ENCODE data around the gene GUCY2C. TPM values are rescaled to one million over a fixed set of nuclear protein-coding genes. Genes with fewer than 3 reads are reported as not detected.
"Not testable (repeated sequence)": the region's sequence is repeated elsewhere in the genome, so short reads cannot be mapped to it uniquely, and the experiment has no call there.

GUCY2C gene
- total RNA-seq = under 1 TPM in 1 of 2 donors, not detected in 1; 0.14 TPM

DNA sequence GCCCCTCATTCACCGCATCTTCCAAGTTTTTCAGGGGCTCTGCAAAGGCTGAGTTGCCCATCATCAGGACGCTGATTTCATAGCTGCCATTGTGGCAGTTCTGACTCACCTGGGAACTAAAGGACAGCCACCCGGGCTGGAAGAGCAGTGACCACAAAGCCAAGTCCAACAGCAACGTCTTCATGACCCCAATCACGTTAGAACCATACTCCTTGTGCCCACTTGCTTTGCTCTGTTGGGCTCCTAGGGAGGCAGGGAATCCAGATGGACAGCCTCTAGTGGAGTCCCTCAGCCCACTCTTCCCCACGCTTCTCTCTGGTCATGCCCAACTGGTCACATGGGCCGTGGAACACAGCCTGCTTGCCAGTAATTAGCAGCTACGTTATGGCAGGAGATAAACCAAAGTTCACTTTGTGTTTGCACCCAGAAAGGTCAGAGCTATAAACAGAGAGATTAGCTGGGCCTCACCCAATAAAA, at the start of gene GUCY2C:
GUCY2C (minus strand) TSS at position 335 of the 477 bp plus-strand sequence; CDS start at position 184, 151 bp downstream.
- ATAC-seq (ENCODE audit: insufficient number of reproducible peaks, low FRiP score, low read depth) (no peak), DNase-seq (ENCODE audit: low spot score) (no peak)
- Histone ChIP-seq H3K4me1 (ENCODE audit: control insufficient read depth in 1 of 2, low read depth in 2 of 2) (no peaks in the 10 kb centered on the region), H3K27ac (no peak within 1 kb of the TSS), H3K9me3 (no peaks in the 10 kb centered on the region), H3K36me3 (no peaks in the 10 kb centered on the region), H3K27me3 (replicated peaks; ENCODE audit: insufficient read depth) (no peaks in the 10 kb centered on the region), H3K4me3 (no peak within 1 kb of the TSS)
- TF ChIP-seq, protein P1, sequence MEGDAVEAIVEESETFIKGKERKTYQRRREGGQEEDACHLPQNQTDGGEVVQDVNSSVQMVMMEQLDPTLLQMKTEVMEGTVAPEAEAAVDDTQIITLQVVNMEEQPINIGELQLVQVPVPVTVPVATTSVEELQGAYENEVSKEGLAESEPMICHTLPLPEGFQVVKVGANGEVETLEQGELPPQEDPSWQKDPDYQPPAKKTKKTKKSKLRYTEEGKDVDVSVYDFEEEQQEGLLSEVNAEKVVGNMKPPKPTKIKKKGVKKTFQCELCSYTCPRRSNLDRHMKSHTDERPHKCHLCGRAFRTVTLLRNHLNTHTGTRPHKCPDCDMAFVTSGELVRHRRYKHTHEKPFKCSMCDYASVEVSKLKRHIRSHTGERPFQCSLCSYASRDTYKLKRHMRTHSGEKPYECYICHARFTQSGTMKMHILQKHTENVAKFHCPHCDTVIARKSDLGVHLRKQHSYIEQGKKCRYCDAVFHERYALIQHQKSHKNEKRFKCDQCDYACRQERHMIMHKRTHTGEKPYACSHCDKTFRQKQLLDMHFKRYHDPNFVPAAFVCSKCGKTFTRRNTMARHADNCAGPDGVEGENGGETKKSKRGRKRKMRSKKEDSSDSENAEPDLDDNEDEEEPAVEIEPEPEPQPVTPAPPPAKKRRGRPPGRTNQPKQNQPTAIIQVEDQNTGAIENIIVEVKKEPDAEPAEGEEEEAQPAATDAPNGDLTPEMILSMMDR (IDR thresholded peaks at IDR 0.05) = no peak

GRCh38 chr12:14743061-14743460, 46.7 kb upstream of the GUCY2C start:
- no peak overlapping the region for H3K4me3 ChIP-seq
- H3K27me3 ChIP-seq (replicated peaks; ENCODE audit: insufficient read depth) = no peaks in the 10 kb centered on the region
- H3K27ac ChIP-seq = no peak overlapping the region
- no peaks in the 10 kb centered on the region for H3K36me3 ChIP-seq
- TF ChIP-seq, protein P1 (IDR thresholded peaks at IDR 0.05) = no peak
- ATAC-seq (ENCODE audit: insufficient number of reproducible peaks, low FRiP score, low read depth) (no peak), DNase-seq (ENCODE audit: low spot score) (no peak)
- no peaks in the 10 kb centered on the region for H3K4me1 ChIP-seq (ENCODE audit: control insufficient read depth in 1 of 2, low read depth in 2 of 2)
- no peaks in the 10 kb centered on the region for H3K9me3 ChIP-seq

- Histone ChIP-seq H3K4me1 (ENCODE audit: control insufficient read depth in 1 of 2, low read depth in 2 of 2) (no peaks in the 10 kb centered on the region), H3K4me3 (no peak overlapping the region), H3K27ac (no peak overlapping the region), H3K27me3 (replicated peaks; ENCODE audit: insufficient read depth) (no peaks in the 10 kb centered on the region), H3K36me3 (no peaks in the 10 kb centered on the region), H3K9me3 (no peaks in the 10 kb centered on the region)
- TF ChIP-seq, protein P1 (IDR thresholded peaks at IDR 0.05) = no peak
- ATAC-seq (ENCODE audit: insufficient number of reproducible peaks, low FRiP score, low read depth) = no peak
- no peak for DNase-seq (ENCODE audit: low spot score)
Measured at GRCh38 chr12:14741942-14742341, 45.5 kb upstream of the GUCY2C start.

DNA sequence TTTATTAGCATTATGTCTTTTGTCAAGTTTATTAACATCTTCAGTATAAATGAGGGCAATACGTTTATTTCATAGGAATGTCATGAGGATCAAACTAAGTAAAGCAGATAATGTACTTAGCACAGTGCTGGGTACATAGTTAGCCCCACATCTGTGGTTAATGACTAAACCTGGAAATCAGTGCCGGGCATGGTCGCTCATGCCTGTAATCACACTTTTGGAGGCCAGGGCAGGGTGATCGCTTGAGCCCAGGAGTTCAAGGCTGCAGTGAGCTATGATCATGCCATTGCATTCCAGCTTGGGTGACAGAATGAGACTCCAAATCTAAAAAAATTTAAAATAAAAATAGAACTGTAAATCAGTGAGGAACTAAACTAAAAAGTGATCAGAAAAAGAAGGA, 44.8 kb upstream of the GUCY2C start:
- H3K4me1 ChIP-seq (ENCODE audit: control insufficient read depth in 1 of 2, low read depth in 2 of 2) = no peaks in the 10 kb centered on the region
- DNase-seq (ENCODE audit: low spot score) = no peak
- TF ChIP-seq, protein P1 (IDR thresholded peaks at IDR 0.05) = no peak
- H3K9me3 ChIP-seq = no peaks in the 10 kb centered on the region
- H3K4me3 ChIP-seq = no peak overlapping the region
- H3K36me3 ChIP-seq = no peaks in the 10 kb centered on the region
- no peaks in the 10 kb centered on the region for H3K27me3 ChIP-seq (replicated peaks; ENCODE audit: insufficient read depth)
- ATAC-seq (ENCODE audit: insufficient number of reproducible peaks, low FRiP score, low read depth) = no peak
- H3K27ac ChIP-seq = no peak overlapping the region

DNA sequence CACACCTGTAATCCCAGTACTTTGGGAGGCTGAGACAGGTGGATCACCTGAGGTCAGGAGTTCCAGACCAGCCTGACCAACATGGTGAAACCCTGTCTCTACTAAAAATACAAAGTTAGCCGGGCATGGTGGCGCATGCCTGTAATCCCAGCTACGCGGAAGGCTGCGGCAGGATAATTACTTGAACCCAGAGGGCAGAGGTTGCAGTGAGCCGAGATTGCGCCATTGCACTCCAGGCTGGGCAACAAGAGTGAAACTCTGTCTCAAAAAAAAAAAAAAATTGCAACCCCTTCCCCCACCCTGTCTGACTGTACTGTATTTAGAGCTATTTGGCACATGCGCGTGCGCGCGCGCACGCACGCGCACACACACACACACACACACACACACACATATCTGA, 40.0 kb upstream of the GUCY2C start:
- DNase-seq (ENCODE audit: low spot score); H3K27me3 ChIP-seq (replicated peaks; ENCODE audit: insufficient read depth); H3K4me1 ChIP-seq (ENCODE audit: control insufficient read depth in 1 of 2, low read depth in 2 of 2): not testable (repeated sequence)

DNA sequence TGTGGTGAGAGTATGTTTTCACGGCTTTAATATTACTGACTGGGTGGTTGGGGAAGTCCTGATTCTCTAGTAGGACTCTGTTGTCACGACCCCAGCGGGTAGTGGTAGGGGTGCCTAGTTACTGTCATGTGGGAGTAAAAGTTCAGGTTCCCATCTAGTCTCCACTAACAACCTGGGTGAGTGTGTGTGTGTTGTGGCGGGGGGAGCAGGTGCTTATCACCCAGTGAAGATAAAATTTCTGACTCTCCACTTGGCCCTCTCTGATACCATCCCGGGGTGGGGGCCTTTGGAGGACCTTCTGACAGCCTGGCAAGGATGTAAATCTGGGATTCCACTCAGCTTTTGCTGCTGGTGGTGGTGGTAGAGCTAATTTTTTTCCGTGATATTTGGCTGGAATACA, 35.4 kb upstream of the GUCY2C start:
- Histone ChIP-seq H3K9me3 (no peaks in the 10 kb centered on the region), H3K36me3 (no peaks in the 10 kb centered on the region), H3K4me1 (ENCODE audit: control insufficient read depth in 1 of 2, low read depth in 2 of 2) (no peaks in the 10 kb centered on the region), H3K4me3 (no peak overlapping the region), H3K27me3 (replicated peaks; ENCODE audit: insufficient read depth) (no peaks in the 10 kb centered on the region), H3K27ac (no peak overlapping the region)
- DNase-seq (ENCODE audit: low spot score) (no peak), ATAC-seq (ENCODE audit: insufficient number of reproducible peaks, low FRiP score, low read depth) (no peak)
- TF ChIP-seq, protein P1 (IDR thresholded peaks at IDR 0.05) = no peak

More for the DNA sequence above, 40.0 kb upstream of the GUCY2C start:
- H3K36me3 ChIP-seq; ATAC-seq (ENCODE audit: insufficient number of reproducible peaks, low FRiP score, low read depth); H3K9me3 ChIP-seq; H3K27ac ChIP-seq; H3K4me3 ChIP-seq: not testable (repeated sequence)

Measured in thoracic aorta (tissue), 2 donors.